22Rv1 (cell line): ENCODE measurements around the gene SMYD3.
"Not testable (repeated sequence)": the region's sequence is repeated elsewhere in the genome, so short reads cannot be mapped to it uniquely, and the experiment has no call there.

Experiments used
- CTCF ChIP-seq: fragments of 450-650 bp; IDR thresholded peaks from 2 replicates; pipeline ENCODE4 v1.5.1; 2017; ENCODE audit warnings: mild to moderate bottlenecking
- ZFX ChIP-seq: fragments of 450-650 bp; IDR thresholded peaks from 2 replicates; pipeline ENCODE4 v1.6.1; 2017; ENCODE audit warnings: antibody characterized with exemption, borderline replicate concordance

- TF ChIP-seq ZFX, CTCF: not testable (repeated sequence)
These were observed 565.3 kb downstream of the SMYD3 start for GRCh38 chr1:245941771-245942170.
